B cell (primary cell): ENCODE results near the gene PRKCA. TPM values are rescaled to one million over a fixed set of nuclear protein-coding genes. Genes with fewer than 3 reads are reported as not detected.

Source experiments
- ATAC-seq: fragments of 200-7000 bp; cut with Tn5 transposase; one replicate; pipeline ENCODE4 v1.10.0; 2021; ENCODE audit warnings: low read depth, mild to moderate bottlenecking, moderate number of reproducible peaks, moderate library complexity
- CTCF ChIA-PET: fragments of 350-600 bp; sonication (Branson Sonifier 250); formaldehyde crosslinking; loops from one replicate; lab custom pipeline; 2021; ENCODE audit warnings: antibody characterized with exemption, inconsistent platforms; lab: Charles Lee
- POLR2A ChIA-PET: fragments of 350-600 bp; sonication (Branson Sonifier 250); formaldehyde crosslinking; loops from one replicate; lab custom pipeline; 2021; ENCODE audit warnings: antibody characterized with exemption; lab: Charles Lee
- DNase-seq: peaks from one replicate; pipeline ENCODE4 v3.0.0; 2013
- H2AFZ ChIP-seq: 2 replicates; pipeline ENCODE4 v1.6.1; 2012; ENCODE audit warnings: mild to moderate bottlenecking, low read depth, low read length; ENCODE audit not compliant: insufficient read depth, poor library complexity, severe bottlenecking
- H3K27ac ChIP-seq, 2 donors: 1 replicate in 1 of 2; 2 replicates in 1 of 2; pipeline ENCODE4 v1.5.1; 2012 to 2013; ENCODE audit warnings: low read length in 2 of 2, mild to moderate bottlenecking in 2 of 2, moderate library complexity in 1 of 2
- H3K27me3 ChIP-seq, 4 experiments: fragments of 200-600 bp in 1 of 4; sonication (generic) in 1 of 4; replicated peaks in 1 of 4; 1 replicate in 2 of 4; 2 replicates in 2 of 4; pipeline versions ENCODE4 v1.6.1 to v1.7.0; 2013 to 2016; ENCODE audit warnings: low read length in 3 of 4, mild to moderate bottlenecking in 2 of 4, mixed read lengths in 1 of 4, moderate library complexity in 1 of 4; ENCODE audit not compliant: insufficient read depth in 4 of 4, control insufficient read depth in 3 of 4; ENCODE audit errors: control extremely low read depth in 1 of 4
- H3K36me3 ChIP-seq, 2 experiments: replicated peaks in 1 of 2; 1 replicate in 1 of 2; 2 replicates in 1 of 2; pipeline versions ENCODE4 v1.6.1 to v1.7.1; 2013; ENCODE audit warnings: low read length in 1 of 2; ENCODE audit not compliant: insufficient read depth in 2 of 2, control insufficient read depth in 1 of 2; ENCODE audit errors: control extremely low read depth in 1 of 2, extremely low read depth in 1 of 2
- H3K4me1 ChIP-seq, 2 donors: fragments of 200-600 bp in 1 of 2; sonication (generic) in 1 of 2; 1 replicate in 1 of 2; 2 replicates in 1 of 2; pipeline versions ENCODE4 v1.5.1 to v1.6.1; 2013 to 2017; ENCODE audit warnings: low read length in 2 of 2; ENCODE audit not compliant: control insufficient read depth in 2 of 2, insufficient read depth in 2 of 2
- H3K4me2 ChIP-seq: replicated peaks from 2 replicates; pipeline ENCODE3; 2012; ENCODE audit warnings: mild to moderate bottlenecking, low read depth, low read length; ENCODE audit not compliant: poor library complexity, severe bottlenecking
- H3K4me3 ChIP-seq, 5 experiments: fragments of 200-600 bp in 1 of 5; sonication (generic) in 1 of 5; 1 replicate in 3 of 5; 2 replicates in 2 of 5; pipeline versions ENCODE4 v1.5.1 to v1.7.0; 2011 to 2016; ENCODE audit warnings: low read length in 4 of 5, mild to moderate bottlenecking in 4 of 5, low read depth in 2 of 5, control low read depth in 1 of 5, moderate library complexity in 1 of 5; ENCODE audit not compliant: insufficient read depth in 1 of 5; ENCODE audit errors: control extremely low read depth in 1 of 5, extremely low read depth in 1 of 5
- H3K79me2 ChIP-seq: fragments of 200-600 bp; sonication (generic); one replicate; pipeline ENCODE4 v1.6.0; 2016; ENCODE audit warnings: low read length; ENCODE audit not compliant: control insufficient read depth, insufficient read depth
- H3K9ac ChIP-seq: fragments of 200-600 bp; sonication (generic); 2 replicates; pipeline ENCODE4 v1.6.1; 2017; ENCODE audit warnings: mild to moderate bottlenecking, low read length, moderate library complexity
- H3K9me3 ChIP-seq, 3 donors: one replicate each; pipeline versions ENCODE4 v1.6.1 to v1.7.1; 2013; ENCODE audit warnings: low read length in 2 of 3; ENCODE audit not compliant: control insufficient read depth in 2 of 3, insufficient read depth in 1 of 3; ENCODE audit errors: control extremely low read depth in 1 of 3
- H4K20me1 ChIP-seq: 2 replicates; pipeline ENCODE4 v1.6.0; 2012; ENCODE audit warnings: mild to moderate bottlenecking, low read length; ENCODE audit not compliant: insufficient read depth, control insufficient read depth, poor library complexity, severe bottlenecking
- H3K27ac Mint-ChIP-seq: one replicate; pipeline ENCODE4 v1.8.0; 2021; ENCODE audit warnings: mixed read lengths
- H3K27me3 Mint-ChIP-seq: one replicate; pipeline ENCODE4 v1.8.0; 2021; ENCODE audit warnings: mixed read lengths
- H3K4me1 Mint-ChIP-seq: one replicate; pipeline ENCODE4 v1.8.0; 2021; ENCODE audit warnings: mixed read lengths
- H3K4me3 Mint-ChIP-seq: one replicate; pipeline ENCODE4 v1.8.0; 2021; ENCODE audit warnings: mixed read lengths
- H3K9me3 Mint-ChIP-seq: one replicate; pipeline ENCODE4 v1.8.0; 2022; ENCODE audit warnings: mixed read lengths; ENCODE audit not compliant: insufficient read depth
- CTCF ChIP-seq: fragments of 200-600 bp; IDR thresholded peaks from one replicate; pipeline ENCODE4 v1.8.0; 2022; ENCODE audit warnings: antibody characterized with exemption, mild to moderate bottlenecking
- EZH2 ChIP-seq: IDR thresholded peaks from 2 replicates; pipeline ENCODE4 v1.6.1; 2012; ENCODE audit warnings: borderline replicate concordance, low read depth, mild to moderate bottlenecking, moderate library complexity, low read length; ENCODE audit not compliant: insufficient read depth, poor library complexity, severe bottlenecking
- WGBS: methylation state at CpG from one replicate; pipeline ENCODE4 v1.1.5; 2013; ENCODE audit warnings: missing lambda C conversion rate; ENCODE audit not compliant: insufficient coverage; 5-methylcytosine and 5-hydroxymethylcytosine counted together
- intact Hi-C: fragments of 100-400 bp; cut with micrococcal nuclease; formaldehyde crosslinking; loops from one replicate; pipeline ENCODE4 v1.10.0; 2022
- polyA plus RNA-seq: library from polyadenylated mRNA; depleted of rRNA; stranded (reverse); fragments of >200 nt; gene quantifications from 2 replicates; pipeline ENCODE4 v1.2.3, GENCODE V29; 2012
- total RNA-seq, 2 donors: library from RNA; stranded (reverse); fragments of 120-200 nt in 1 of 2; gene quantifications; 1 replicate in 1 of 2; 2 replicates in 1 of 2; pipeline versions ENCODE4 v1.2.3 to v1.2.4, GENCODE V29; 2013 to 2022

PRKCA gene
- total and polyA plus RNA-seq, 2 donors (not counting 1 experiment from before 2014, with no cell fraction given): 0.33 to 7.7 TPM

GRCh38 chr17:66523378-66524200, 221.2 kb downstream of the PRKCA start:
- intact Hi-C loops: no loop called here
- no peaks in the 10 kb centered on the region for H3K9me3 ChIP-seq
- Mint-ChIP-seq H3K9me3 (no peaks in the 10 kb centered on the region), H3K4me1 (no peaks in the 10 kb centered on the region), H3K4me3 (no peak overlapping the region), H3K27ac (no peak overlapping the region), H3K27me3 (no peaks in the 10 kb centered on the region)
- no peaks in the 10 kb centered on the region for H4K20me1 ChIP-seq
- DNase-seq (no peak), ATAC-seq (no peak)
- no peak overlapping the region for H3K4me2 ChIP-seq
- no peak overlapping the region for H2AFZ ChIP-seq
- WGBS: 100% methylated on average over 3 of the region's 6 CpGs
- no peak overlapping the region for H3K27ac ChIP-seq
- H3K36me3 ChIP-seq: no peaks in the 10 kb centered on the region
- no peaks in the 10 kb centered on the region for H3K4me1 ChIP-seq
- POLR2A ChIA-PET: no interaction called here
- H3K4me3 ChIP-seq: no peak overlapping the region
- TF ChIP-seq EZH2 (no peak), CTCF (no peak)
- H3K9ac ChIP-seq: no peak overlapping the region
- H3K79me2 ChIP-seq: no peaks in the 10 kb centered on the region
- no peaks in the 10 kb centered on the region for H3K27me3 ChIP-seq
- CTCF ChIA-PET: no interaction called here

- no peak overlapping the region for H3K9ac ChIP-seq
Measured at GRCh38 chr17:66524877-66525276, 222.5 kb downstream of the PRKCA start.

More at GRCh38 chr17:66524877-66525276, 222.5 kb downstream of the PRKCA start:
- intact Hi-C loops: no loop called here
- Histone ChIP-seq H3K9me3 (no peaks in the 10 kb centered on the region), H4K20me1 (no peaks in the 10 kb centered on the region), H3K4me2 (no peak overlapping the region), H3K27me3 (no peaks in the 10 kb centered on the region), H3K4me3 (no peak overlapping the region), H2AFZ (no peak overlapping the region), H3K79me2 (no peaks in the 10 kb centered on the region), H3K4me1 (no peaks in the 10 kb centered on the region), H3K27ac (no peak overlapping the region), H3K36me3 (no peaks in the 10 kb centered on the region)
- Mint-ChIP-seq H3K27ac (no peak overlapping the region), H3K27me3 (no peaks in the 10 kb centered on the region), H3K4me3 (no peak overlapping the region), H3K9me3 (no peaks in the 10 kb centered on the region), H3K4me1 (no peaks in the 10 kb centered on the region)
- ChIA-PET POLR2A (no interaction called here), CTCF (no interaction called here)
- DNase-seq: no peak
- 67% methylated on average over 1 of the region's 2 CpGs for WGBS
- ATAC-seq: no peak
- TF ChIP-seq CTCF (no peak), EZH2 (no peak)
